ENCODE data around the gene PDGFRB.

Gene PDGFRB

GRCh38 chr5:150155258-150156026 is at the start of gene PDGFRB:
PDGFRB (minus strand) TSS chr5:150155845; CDS start chr5:150137047, 18,798 bp downstream.
- DNase-seq = peak in 54 of 58 donors; percentile 38 to 90 (median 76)

- no peak for DNase-seq
These were observed 48.9 kb upstream of the PDGFRB start for GRCh38 chr5:150204590-150204960.

- DNase-seq = no peak
These were observed 48.4 kb upstream of the PDGFRB start for GRCh38 chr5:150203832-150204589.

- no peak for DNase-seq
These were observed 46.9 kb upstream of the PDGFRB start for GRCh38 chr5:150202501-150202900.

- DNase-seq = no peak
These were observed 41.8 kb upstream of the PDGFRB start for GRCh38 chr5:150197476-150197875.

GRCh38 chr5:150196986-150197385 is 41.3 kb upstream of the PDGFRB start:
- no peak for DNase-seq

- peak in 1 of 58 donors; percentile 11 for DNase-seq
These were observed 40.9 kb upstream of the PDGFRB start for GRCh38 chr5:150196514-150196913.

- no peak for DNase-seq
These were observed 40.3 kb upstream of the PDGFRB start for GRCh38 chr5:150195736-150196485.

- DNase-seq = peak in 16 of 58 donors; percentile 7 to 57 (median 30)
These were observed 36.8 kb upstream of the PDGFRB start for GRCh38 chr5:150192462-150192861.

- DNase-seq = no peak
These were observed 35.3 kb upstream of the PDGFRB start for GRCh38 chr5:150190987-150191386.

- no peak for DNase-seq
These were observed 34.9 kb upstream of the PDGFRB start for GRCh38 chr5:150190503-150190979.

- DNase-seq = peak in 1 of 58 donors; percentile 43
These were observed 34.3 kb upstream of the PDGFRB start, which contains the start of gene SLC6A7 for GRCh38 chr5:150189728-150190502. SLC6A7 (plus strand) TSS chr5:150190062; CDS start chr5:150190328, 266 bp downstream.

GRCh38 chr5:150189326-150189725 is 33.7 kb upstream of the PDGFRB start:
- DNase-seq = no peak

GRCh38 chr5:150188146-150188842 is 32.6 kb upstream of the PDGFRB start:
- DNase-seq = no peak

GRCh38 chr5:150186897-150187296 is 31.3 kb upstream of the PDGFRB start:
- no peak for DNase-seq

GRCh38 chr5:150186137-150186536 is 30.5 kb upstream of the PDGFRB start:
- no peak for DNase-seq

GRCh38 chr5:150184990-150185912 is 29.6 kb upstream of the PDGFRB start:
- DNase-seq = no peak

- DNase-seq = no peak
These were observed 28.4 kb upstream of the PDGFRB start for GRCh38 chr5:150184006-150184405.

- DNase-seq = no peak
These were observed 27.8 kb upstream of the PDGFRB start for GRCh38 chr5:150183436-150183835.
